Astrocyte (in vitro differentiated cells and primary cell): ENCODE data around the gene GPR162. TPM values are rescaled to one million over a fixed set of nuclear protein-coding genes. Genes with fewer than 3 reads are reported as not detected.

ENCODE experiments used
- DNase-seq: peaks from one replicate; pipeline ENCODE4 v3.0.0-alpha.2; 2010; ENCODE audit warnings: low read depth
- FAIRE-seq: peaks from 2 replicates; lab custom pipeline; 2011; peaks lifted over from hg19 to GRCh38; lab: Jason Lieb, UNC
- H2AFZ ChIP-seq: 2 replicates; pipeline ENCODE4 v1.6.0; 2012; ENCODE audit warnings: low read depth, low read length, inconsistent platforms
- H3K27ac ChIP-seq: 2 replicates; pipeline ENCODE4 v1.5.1; 2011; ENCODE audit warnings: low read depth, low read length, inconsistent platforms
- H3K27me3 ChIP-seq: 2 replicates; pipeline ENCODE4 v1.6.0; 2011; ENCODE audit warnings: low read length, inconsistent platforms; ENCODE audit not compliant: insufficient read depth
- H3K36me3 ChIP-seq: 2 replicates; pipeline ENCODE4 v1.5.1; 2011; ENCODE audit warnings: low read length, inconsistent platforms; ENCODE audit not compliant: insufficient read depth
- H3K4me1 ChIP-seq: 2 replicates; pipeline ENCODE4 v1.5.1; 2011; ENCODE audit warnings: low read length, inconsistent platforms; ENCODE audit not compliant: insufficient read depth
- H3K4me2 ChIP-seq: 2 replicates; pipeline ENCODE4 v1.6.0; 2012; ENCODE audit warnings: low read length, inconsistent platforms
- H3K4me3 ChIP-seq: 2 replicates; pipeline ENCODE4 v1.5.1; 2011; ENCODE audit warnings: low read depth, mild to moderate bottlenecking, low read length, inconsistent platforms; ENCODE audit not compliant: insufficient read depth
- H3K79me2 ChIP-seq: 2 replicates; pipeline ENCODE4 v1.6.0; 2012; ENCODE audit warnings: mild to moderate bottlenecking, low read length, inconsistent platforms; ENCODE audit not compliant: insufficient read depth
- H3K9ac ChIP-seq: 2 replicates; pipeline ENCODE4 v1.6.0; 2012; ENCODE audit warnings: mild to moderate bottlenecking, low read length, inconsistent platforms
- H3K9me3 ChIP-seq: 2 replicates; pipeline ENCODE4 v1.5.1; 2012; ENCODE audit warnings: low read depth, mild to moderate bottlenecking, low read length, inconsistent platforms; ENCODE audit not compliant: insufficient read depth
- H4K20me1 ChIP-seq: 2 replicates; pipeline ENCODE4 v1.6.0; 2012; ENCODE audit warnings: low read length, inconsistent platforms; ENCODE audit not compliant: insufficient read depth
- H3K27ac Mint-ChIP-seq: one replicate; pipeline ENCODE4 v1.8.0; 2021; ENCODE audit warnings: mild to moderate bottlenecking, mixed read lengths; ENCODE audit not compliant: unreplicated experiment
- H3K27me3 Mint-ChIP-seq: one replicate; pipeline ENCODE4 v1.8.0; 2021; ENCODE audit warnings: low read depth, mixed read lengths; ENCODE audit not compliant: unreplicated experiment
- H3K36me3 Mint-ChIP-seq: one replicate; pipeline ENCODE4 v1.8.0; 2021; ENCODE audit warnings: low read depth, mixed read lengths; ENCODE audit not compliant: unreplicated experiment
- H3K4me1 Mint-ChIP-seq: one replicate; pipeline ENCODE4 v1.8.0; 2021; ENCODE audit warnings: low read depth, mixed read lengths; ENCODE audit not compliant: unreplicated experiment
- H3K4me3 Mint-ChIP-seq: one replicate; pipeline ENCODE4 v1.8.0; 2021; ENCODE audit warnings: mild to moderate bottlenecking, moderate library complexity, mixed read lengths; ENCODE audit not compliant: unreplicated experiment
- H3K9me3 Mint-ChIP-seq: one replicate; pipeline ENCODE4 v1.8.0; 2021; ENCODE audit warnings: mild to moderate bottlenecking, mixed read lengths; ENCODE audit not compliant: unreplicated experiment
- CTCF ChIP-seq: IDR thresholded peaks from 2 replicates; pipeline ENCODE4 v1.5.1; 2011; ENCODE audit warnings: low read depth, mild to moderate bottlenecking, inconsistent platforms, low read length, moderate library complexity; ENCODE audit not compliant: insufficient read depth
- EZH2 ChIP-seq: IDR thresholded peaks from 2 replicates; pipeline ENCODE4 v1.6.1; 2012; ENCODE audit warnings: mild to moderate bottlenecking, low read length, inconsistent platforms; ENCODE audit not compliant: insufficient read depth
- total RNA-seq: library from RNA; stranded (reverse); gene quantifications from 2 replicates; pipeline ENCODE4 v1.2.1, GENCODE V29; 2021

GPR162 gene
- total RNA-seq, 1 donor from 2014 or later = 6.2 TPM

GRCh38 chr12:6871052-6871957 lies 49.7 kb downstream of the GPR162 start:
- no peaks in the 10 kb centered on the region for H3K27me3 ChIP-seq
- peaks cover 37% of the 10 kb centered on the region for H3K4me1 ChIP-seq
- H3K4me3 ChIP-seq = peak overlapping the region; percentile 70
- H3K27ac ChIP-seq = no peak overlapping the region
- Mint-ChIP-seq H3K4me1 (peaks cover 23% of the 10 kb centered on the region), H3K27ac (peak overlapping the region; percentile 69), H3K4me3 (peak overlapping the region; percentile 90), H3K9me3 (no peaks in the 10 kb centered on the region), H3K27me3 (no peaks in the 10 kb centered on the region), H3K36me3 (peaks cover 21% of the 10 kb centered on the region)
- H3K9me3 ChIP-seq = no peaks in the 10 kb centered on the region
- TF ChIP-seq EZH2 (no peak), CTCF (no peak)
- H3K79me2 ChIP-seq = peaks cover 59% of the 10 kb centered on the region
- peak overlapping the region; percentile 88 for H3K9ac ChIP-seq
- DNase-seq (no peak), FAIRE-seq (no peak)
- H3K36me3 ChIP-seq = peaks cover 21% of the 10 kb centered on the region
- peaks cover 49% of the 10 kb centered on the region for H4K20me1 ChIP-seq
- H2AFZ ChIP-seq = no peak overlapping the region
- peak overlapping the region; percentile 97 for H3K4me2 ChIP-seq

- peaks cover 21% of the 10 kb centered on the region for H3K36me3 ChIP-seq
- Mint-ChIP-seq H3K4me1 (peaks cover 23% of the 10 kb centered on the region), H3K9me3 (no peaks in the 10 kb centered on the region), H3K36me3 (peaks cover 24% of the 10 kb centered on the region), H3K27ac (peak overlapping the region; percentile 77), H3K27me3 (no peaks in the 10 kb centered on the region), H3K4me3 (peak overlapping the region; percentile 90)
- H2AFZ ChIP-seq = peak overlapping the region; percentile 62
- H3K4me2 ChIP-seq = peak overlapping the region; percentile 97
- no peaks in the 10 kb centered on the region for H3K27me3 ChIP-seq
- peaks cover 30% of the 10 kb centered on the region for H3K4me1 ChIP-seq
- TF ChIP-seq CTCF = peak; percentile 72
- no peak for TF ChIP-seq EZH2
- peak overlapping the region; percentile 70 for H3K4me3 ChIP-seq
- peaks cover 49% of the 10 kb centered on the region for H4K20me1 ChIP-seq
- H3K9ac ChIP-seq = peak overlapping the region; percentile 88
- peak overlapping the region; percentile 50 for H3K27ac ChIP-seq
- peaks cover 59% of the 10 kb centered on the region for H3K79me2 ChIP-seq
- FAIRE-seq = no peak
- DNase-seq = no peak
- H3K9me3 ChIP-seq = no peaks in the 10 kb centered on the region
Observed at GRCh38 chr12:6872073-6873048, 50.7 kb downstream of the GPR162 start.
